Right renal cortex interstitium (tissue), 3 donors: ENCODE data around the gene DBNDD1. TPM values are rescaled to one million over a fixed set of nuclear protein-coding genes. Genes with fewer than 3 reads are reported as not detected.
"Not testable (repeated sequence)": the region's sequence is repeated elsewhere in the genome, so short reads cannot be mapped to it uniquely, and the experiment has no call there.

Source experiments
- DNase-seq, 3 donors: peaks; one replicate each; pipeline ENCODE4 v3.0.0-alpha.2; 2013; ENCODE audit warnings: low read depth in 3 of 3, low spot score in 2 of 3
- polyA plus RNA-seq, 3 donors: library from polyadenylated mRNA; unstranded; fragments of 120-200 nt; gene quantifications; one replicate each; pipeline ENCODE4 v1.2.1, GENCODE V29; 2013; ENCODE audit not compliant: insufficient read length in 3 of 3

DBNDD1 gene
- polyA plus RNA-seq, 3 donors: 8.9 to 11.0 (median 9.8) TPM

- DNase-seq: not testable (repeated sequence)
Observed at GRCh38 chr16:89967436-89967835, 51.8 kb downstream of the DBNDD1 start.

GRCh38 chr16:89966756-89967155 lies 52.5 kb downstream of the DBNDD1 start:
- DNase-seq: no peak

- DNase-seq: no peak
Observed at GRCh38 chr16:89965447-89966225, 53.6 kb downstream of the DBNDD1 start.

- no peak for DNase-seq
Observed at GRCh38 chr16:89964201-89964600, 55.1 kb downstream of the DBNDD1 start.

GRCh38 chr16:89962754-89963498 lies 56.3 kb downstream of the DBNDD1 start:
- no peak for DNase-seq

GRCh38 chr16:89961920-89962319 lies 57.3 kb downstream of the DBNDD1 start:
- no peak for DNase-seq

GRCh38 chr16:89960966-89961365 lies 58.3 kb downstream of the DBNDD1 start:
- no peak for DNase-seq

- DNase-seq: no peak
Observed at GRCh38 chr16:89958596-89958995, 60.7 kb downstream of the DBNDD1 start.

GRCh38 chr16:89958068-89958467 lies 61.2 kb downstream of the DBNDD1 start:
- no peak for DNase-seq

- no peak for DNase-seq
Observed at GRCh38 chr16:89957216-89957785, 62.0 kb downstream of the DBNDD1 start.

- DNase-seq: no peak
Observed at GRCh38 chr16:89956505-89957215, 62.6 kb downstream of the DBNDD1 start.

GRCh38 chr16:89955001-89955685 lies 64.1 kb downstream of the DBNDD1 start:
- DNase-seq: no peak

Other genes with a start within 250 kb of the DBNDD1 start
- 10 to 100 TPM; 17.7 to 19.9 (median 18.7) TPM for gene FANCA, start 202.8 kb downstream of the DBNDD1 start, polyA plus RNA-seq
- 10 to 100 TPM in 1 of 3 donors, 1 to 10 TPM in 2; 9.3 to 10.2 (median 9.5) TPM for gene SPIRE2, start 191.0 kb downstream of the DBNDD1 start, polyA plus RNA-seq
- 100 to 1,000 TPM; 119 to 127 (median 127) TPM for gene TCF25, start 145.9 kb downstream of the DBNDD1 start, polyA plus RNA-seq
- 1 to 10 TPM; 1.9 to 3.2 (median 3.1) TPM for gene MC1R, start 100.6 kb downstream of the DBNDD1 start, polyA plus RNA-seq
- gene TUBB3, start 96.1 kb downstream of the DBNDD1 start, polyA plus RNA-seq: 10 to 100 TPM in 1 of 3 donors, 1 to 10 TPM in 2; 6.4 to 10.3 (median 7.6) TPM
- gene DEF8, start 70.7 kb downstream of the DBNDD1 start, polyA plus RNA-seq: 10 to 100 TPM; 34.4 to 35.5 (median 35.2) TPM
- gene PRDM7, start 57.9 kb upstream of the DBNDD1 start, polyA plus RNA-seq: under 1 TPM; 0.11 to 0.22 (median 0.11) TPM